Heart right ventricle (tissue), 16 donors: ENCODE results near the gene COLQ. TPM values are rescaled to one million over a fixed set of nuclear protein-coding genes. Genes with fewer than 3 reads are reported as not detected.
A peak's percentile ranks its signal among the peaks of the same experiment; 100 is the strongest.

Experiments used
- ATAC-seq, 8 donors: fragments of 200-7000 bp; cut with Tn5 transposase; one replicate each; pipeline ENCODE4 v1.9.1; 2020; ENCODE audit warnings: mild to moderate bottlenecking in 8 of 8, moderate library complexity in 8 of 8, moderate number of reproducible peaks in 1 of 8
- DNase-seq, 2 donors: peaks; one replicate each; pipeline ENCODE4 v3.0.0-alpha.2; 2020
- H3K27ac ChIP-seq, 10 donors: fragments of 200-600 bp; sonication (generic) in 2 of 10; one replicate each; pipeline versions ENCODE4 v1.5.0 to v1.8.0; 2020 to 2022; ENCODE audit warnings: mild to moderate bottlenecking in 3 of 10
- H3K27me3 ChIP-seq, 7 donors: fragments of 200-600 bp; one replicate each; pipeline ENCODE4 v1.8.0; 2021 to 2022; ENCODE audit warnings: mild to moderate bottlenecking in 2 of 7
- H3K36me3 ChIP-seq, 9 donors: fragments of 200-600 bp; sonication (generic) in 1 of 9; one replicate each; pipeline versions ENCODE4 v1.5.0 to v1.8.0; 2020 to 2022; ENCODE audit warnings: mild to moderate bottlenecking in 2 of 9
- H3K4me1 ChIP-seq, 9 donors: fragments of 200-600 bp; sonication (generic) in 1 of 9; one replicate each; pipeline versions ENCODE4 v1.5.0 to v1.8.0; 2020 to 2022; ENCODE audit warnings: mild to moderate bottlenecking in 4 of 9
- H3K4me3 ChIP-seq, 10 donors: fragments of 200-600 bp; sonication (generic) in 2 of 10; one replicate each; pipeline versions ENCODE4 v1.5.0 to v1.8.0; 2020 to 2022; ENCODE audit warnings: mild to moderate bottlenecking in 7 of 10, moderate library complexity in 2 of 10
- H3K9me3 ChIP-seq, 11 donors: fragments of 200-600 bp in 10 of 11; sonication (generic) in 2 of 11; one replicate each; pipeline versions ENCODE4 v1.5.0 to v1.8.0; 2013 to 2022; ENCODE audit warnings: mild to moderate bottlenecking in 2 of 11, control low read depth in 1 of 11, moderate library complexity in 1 of 11
- WGBS, 2 donors: extraction: QIAGEN DNeasy Blood & Tissue Kit; methylation state at CpG; one replicate each; pipeline ENCODE4 v1.1.7; 2013; ENCODE audit warnings: inconsistent platforms in 1 of 2; 5-methylcytosine and 5-hydroxymethylcytosine counted together
- intact Hi-C, 10 donors: fragments of 100-400 bp; cut with DNase I; formaldehyde crosslinking; loops; one replicate each; pipeline versions ENCODE4 v1.11.1 to v1.14.2; 2022
- long read RNA-seq, 3 donors: library from polyadenylated mRNA; unstranded; transcript quantifications; one replicate each; pipeline ENCODE4 v2.0.0, GENCODE V29; 2020 to 2021
- polyA plus RNA-seq, 2 donors: library from polyadenylated mRNA; stranded (reverse); fragments of 200-250 nt; gene quantifications; one replicate each; pipeline ENCODE4 v1.2.3, GENCODE V29; 2013
- total RNA-seq, 10 donors: library from RNA; stranded (reverse); fragmentation: NEBNext Ultra II Directional in 3 of 10; extraction: Animal tissue kit (Norgen Biotek cat#: 25700) in 3 of 10; gene quantifications; one replicate each; pipeline versions ENCODE4 v1.2.1 to v1.2.4, GENCODE V29; 2021 to 2023
- TF ChIP-seq, protein P1 (sequence below), 9 donors: fragments of 200-600 bp; sonication (generic) in 2 of 9; IDR thresholded peaks; one replicate each; pipeline versions ENCODE4 v1.5.0 to v1.8.0; 2021 to 2022; ENCODE audit warnings: antibody characterized with exemption in 9 of 9, mild to moderate bottlenecking in 5 of 9, moderate library complexity in 1 of 9
- donor health status: Arrhythmogenic right ventricular cardiomyopathy.
- donor health status: ischemic (EF 13 %, LVEDD 7.1; RV severe dilation, severe dysfunction).
- donor health status: healthy with polysubstance abuse.
- donor health status: DM: no; HTN: yes; CAD: no.
- donor health status: DM: no; HTN: no; CAD: no.
- donor health status: ischemic (EF 25% LVEDD 6.9; RV normal size, moderate dysfunction).
- donor health status: ischemic (EF 25% LVEDD 5.7; RV mildly dilated, moderate dysfunction).
- donor health status: healthy.
- donor health status: DM: yes; HTN: yes; CAD: no.
- donor health status: Ischemic cardiomyopathy.
- donor health status: ischemic (EF 35%, LVEDD 5.7; RV mildly dilated, moderate dysfunction).
- donor health status: nonischemic (EF 11% LVEDD 7.7; RV severe dilation, severe dysfunction).
- donor health status: DM: yes; HTN: yes; CAD: no.
- donor health status: PGD.
- donor health status: ischemic (EF 29% LVEDD 5.4; RV normal size, mild dysfunction).
- donor health status: nonischemic (EF 23%, LVEDD 6.1; RV moderate dilation, normal function).

COLQ gene
- 10 to 100 TPM in 7 of 10 donors, 1 to 10 TPM in 2, under 1 TPM in 1; 0.85 to 23.3 (median 14.9) TPM for total RNA-seq
- 1 to 10 TPM; 3.7 to 5.7 TPM for polyA plus RNA-seq
- long read RNA-seq, donor 1: 0 reads
- long read RNA-seq, donor 2, transcript COLQ-203 (17 exons, 3,005 nt): major isoform, 5 of 16 reads
- long read RNA-seq, donor 2, partial matches to known transcripts: 0 of 16 reads
- long read RNA-seq, donor 2, other reads (novel, unspliced or antisense): 10 of 16 reads
- long read RNA-seq, donor 3, partial matches to known transcripts: 2 of 3 reads
- long read RNA-seq, donor 3, other reads (novel, unspliced or antisense): 1 of 3 reads

DNA sequence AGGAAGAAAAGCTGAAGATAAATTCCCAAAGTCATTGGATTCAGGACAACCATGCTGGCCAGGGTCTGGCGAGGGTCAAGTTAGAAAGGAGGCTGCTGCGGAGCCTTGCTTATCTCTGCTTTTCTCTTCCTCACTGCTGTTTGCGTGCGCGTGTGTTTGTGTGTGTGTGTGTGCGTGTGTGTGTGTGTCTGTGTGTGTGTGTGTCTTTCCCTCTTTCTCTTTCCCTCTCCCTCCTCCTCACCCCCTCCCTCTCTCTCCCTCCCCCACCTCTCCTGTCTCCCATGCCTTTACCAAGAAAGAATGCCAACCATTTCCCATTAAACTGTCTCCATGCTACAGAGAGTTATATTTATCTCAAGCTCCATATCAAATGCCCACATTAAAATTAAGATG, at the start of gene COLQ:
Gene COLQ, minus strand, starts transcription at position 134 of the 393 bp plus-strand sequence. Its CDS starts 81 bp downstream, at position 53.
- peak within 1 kb of the TSS in 9 of 10 donors; percentile 14 to 50 (median 43) for H3K4me3 ChIP-seq
- no peaks in the 10 kb centered on the region for H3K27me3 ChIP-seq
- TF ChIP-seq, protein P1, sequence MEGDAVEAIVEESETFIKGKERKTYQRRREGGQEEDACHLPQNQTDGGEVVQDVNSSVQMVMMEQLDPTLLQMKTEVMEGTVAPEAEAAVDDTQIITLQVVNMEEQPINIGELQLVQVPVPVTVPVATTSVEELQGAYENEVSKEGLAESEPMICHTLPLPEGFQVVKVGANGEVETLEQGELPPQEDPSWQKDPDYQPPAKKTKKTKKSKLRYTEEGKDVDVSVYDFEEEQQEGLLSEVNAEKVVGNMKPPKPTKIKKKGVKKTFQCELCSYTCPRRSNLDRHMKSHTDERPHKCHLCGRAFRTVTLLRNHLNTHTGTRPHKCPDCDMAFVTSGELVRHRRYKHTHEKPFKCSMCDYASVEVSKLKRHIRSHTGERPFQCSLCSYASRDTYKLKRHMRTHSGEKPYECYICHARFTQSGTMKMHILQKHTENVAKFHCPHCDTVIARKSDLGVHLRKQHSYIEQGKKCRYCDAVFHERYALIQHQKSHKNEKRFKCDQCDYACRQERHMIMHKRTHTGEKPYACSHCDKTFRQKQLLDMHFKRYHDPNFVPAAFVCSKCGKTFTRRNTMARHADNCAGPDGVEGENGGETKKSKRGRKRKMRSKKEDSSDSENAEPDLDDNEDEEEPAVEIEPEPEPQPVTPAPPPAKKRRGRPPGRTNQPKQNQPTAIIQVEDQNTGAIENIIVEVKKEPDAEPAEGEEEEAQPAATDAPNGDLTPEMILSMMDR (IDR thresholded peaks at IDR 0.05): no peak
- DNase-seq (peak; percentile 17 to 36), ATAC-seq (peak in 5 of 8 donors; percentile 15 to 67 (median 26))
- peak within 1 kb of the TSS; percentile 43 to 92 (median 76) for H3K27ac ChIP-seq
- no peaks in the 10 kb centered on the region for H3K36me3 ChIP-seq
- intact Hi-C loops: no loop called here
- peaks cover 0 to 43% (median 19%) of the 10 kb centered on the region in 9 donors for H3K4me1 ChIP-seq
- no peaks in the 10 kb centered on the region for H3K9me3 ChIP-seq
- WGBS, 2 donors: 3 to 14% methylated on average over 6 of the region's 6 CpGs

GRCh38 chr3:15563190-15563589, 41.7 kb upstream of the COLQ start:
- H3K4me3 ChIP-seq: no peak overlapping the region
- 89 to 92% methylated on average over 1 of the region's 1 CpG for WGBS, 2 donors
- no peak for ATAC-seq
- no peaks in the 10 kb centered on the region for H3K4me1 ChIP-seq
- H3K36me3 ChIP-seq: peaks cover 0 to 93% (median 42%) of the 10 kb centered on the region in 9 donors
- no peaks in the 10 kb centered on the region for H3K9me3 ChIP-seq
- DNase-seq: no peak
- no peaks in the 10 kb centered on the region for H3K27me3 ChIP-seq
- intact Hi-C loops: loop anchor here in 2 of 10 donors (5.0 to 10.0 kb wide), 2 partner anchors 136 to 358 kb away; partner anchors contain the start of genes CAPN7 (in 1 of the 2), EAF1 (in 1 of the 2) and METTL6 (in 1 of the 2)
- H3K27ac ChIP-seq: no peak overlapping the region
- TF ChIP-seq, protein P1 (IDR thresholded peaks at IDR 0.05): no peak

GRCh38 chr3:15562560-15562959, 41.1 kb upstream of the COLQ start:
- Histone ChIP-seq H3K4me3 (no peak overlapping the region), H3K36me3 (peaks cover 0 to 87% (median 36%) of the 10 kb centered on the region in 9 donors), H3K27ac (no peak overlapping the region), H3K9me3 (no peaks in the 10 kb centered on the region), H3K27me3 (no peaks in the 10 kb centered on the region), H3K4me1 (peaks cover 0 to 3% (median 0%) of the 10 kb centered on the region in 9 donors)
- ATAC-seq (no peak), DNase-seq (no peak)
- TF ChIP-seq, protein P1 (IDR thresholded peaks at IDR 0.05): no peak
- intact Hi-C loops: loop anchor here in 2 of 10 donors (5.0 to 10.0 kb wide), 2 partner anchors 135 to 358 kb away; partner anchors contain the start of genes CAPN7 (in 1 of the 2), EAF1 (in 1 of the 2) and METTL6 (in 1 of the 2)
- 86 to 87% methylated on average over 5 of the region's 5 CpGs for WGBS, 2 donors

DNA sequence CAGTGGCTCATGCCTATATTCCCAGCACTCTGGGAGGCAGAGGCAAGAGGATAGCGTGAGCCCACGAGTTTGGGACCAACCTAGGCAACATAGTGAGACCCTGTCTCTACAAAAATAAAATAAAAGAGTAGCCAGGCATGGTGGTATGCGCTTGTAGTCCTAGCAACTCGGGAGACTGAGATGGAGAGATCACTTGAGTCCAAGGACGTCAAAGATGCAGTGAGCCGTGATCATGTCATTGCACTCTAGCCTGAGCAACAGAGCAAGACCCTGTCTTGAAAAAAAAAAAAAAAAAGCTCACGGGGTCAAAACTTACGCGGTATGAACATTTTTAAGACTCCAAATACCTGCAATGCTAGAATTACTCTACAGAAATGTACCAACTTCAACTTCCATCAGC, 37.1 kb upstream of the COLQ start:
- ATAC-seq (no peak), DNase-seq (no peak)
- TF ChIP-seq, protein P1 (IDR thresholded peaks at IDR 0.05): no peak
- H3K4me3 ChIP-seq: no peak overlapping the region
- 92 to 97% methylated on average over 9 of the region's 9 CpGs for WGBS, 2 donors
- no peaks in the 10 kb centered on the region for H3K27me3 ChIP-seq
- H3K4me1 ChIP-seq: peaks cover 0 to 15% (median 0%) of the 10 kb centered on the region in 9 donors
- no peaks in the 10 kb centered on the region for H3K9me3 ChIP-seq
- H3K36me3 ChIP-seq: peaks cover 0 to 54% (median 23%) of the 10 kb centered on the region in 9 donors
- intact Hi-C loops: loop anchor here (5.0 to 10.0 kb wide), 9 partner anchors 124 to 444 kb away; partner anchors contain the start of genes EAF1 (in 5 of the 10), METTL6 (in 5 of the 10) and CAPN7 (in 3 of the 10)
- no peak overlapping the region for H3K27ac ChIP-seq
